OCI-LY7 (cell line): ENCODE data around the gene AFG1L. TPM values are rescaled to one million over a fixed set of nuclear protein-coding genes. Genes with fewer than 3 reads are reported as not detected.

ENCODE experiments used
- BruUV-seq: library from RNA; stranded (reverse); fragments of 400-500 nt; replicated peaks from 2 replicates; lab custom pipeline; 2021; lab: Mats Ljungman, UMichigan
- CTCF ChIA-PET: fragments of 300-600 bp; sonication (Branson Sonifier 250); formaldehyde crosslinking; loops from one replicate; lab custom pipeline; 2022; ENCODE audit warnings: antibody characterized with exemption; ENCODE audit not compliant: unreplicated experiment; lab: Charles Lee
- POLR2A ChIA-PET: fragments of 300-600 bp; sonication (Branson Sonifier 250); formaldehyde crosslinking; loops from one replicate; lab custom pipeline; 2022; ENCODE audit warnings: antibody characterized with exemption; lab: Charles Lee
- DNase-seq: peaks from one replicate; pipeline ENCODE4 v3.0.0-alpha.2; 2015; ENCODE audit warnings: low spot score
- H2AFZ ChIP-seq: fragments of 200-600 bp; sonication (generic), shearing (Covaris generic); 2 replicates; pipeline ENCODE4 v1.6.1; 2014; ENCODE audit warnings: mild to moderate bottlenecking, antibody characterized with exemption, low read length, moderate library complexity
- H3K27ac ChIP-seq: fragments of 200-600 bp; sonication (generic); 2 replicates; pipeline ENCODE4 v1.5.1; 2014; ENCODE audit warnings: mixed run types, low read depth, mild to moderate bottlenecking, moderate library complexity, low read length, inconsistent platforms; ENCODE audit not compliant: poor library complexity, severe bottlenecking
- H3K36me3 ChIP-seq: fragments of 200-600 bp; sonication (generic); 2 replicates; pipeline ENCODE4 v1.6.1; 2014; ENCODE audit warnings: mild to moderate bottlenecking, antibody characterized with exemption, low read length, moderate library complexity, mixed read lengths; ENCODE audit not compliant: insufficient read depth
- H3K4me1 ChIP-seq: fragments of 200-600 bp; sonication (generic); 2 replicates; pipeline ENCODE4 v1.5.1; 2014; ENCODE audit warnings: mild to moderate bottlenecking, low read length; ENCODE audit not compliant: insufficient read depth, poor library complexity, severe bottlenecking
- H3K4me2 ChIP-seq: fragments of 200-600 bp; sonication (generic); 2 replicates; pipeline ENCODE4 v1.6.1; 2014; ENCODE audit warnings: mild to moderate bottlenecking, low read length
- H3K4me3 ChIP-seq: fragments of 200-600 bp; sonication (generic); 2 replicates; pipeline ENCODE4 v1.5.1; 2014; ENCODE audit warnings: mild to moderate bottlenecking, low read depth, low read length; ENCODE audit not compliant: poor library complexity, severe bottlenecking
- H3K79me2 ChIP-seq: fragments of 200-600 bp; sonication (generic); 2 replicates; pipeline ENCODE4 v1.6.1; 2016; ENCODE audit warnings: low read depth, mild to moderate bottlenecking, low read length, moderate library complexity, mixed read lengths; ENCODE audit not compliant: insufficient read depth
- H3K9me2 ChIP-seq: fragments of 200-600 bp; sonication (generic); 2 replicates; pipeline ENCODE4 v1.6.1; 2016; ENCODE audit warnings: mild to moderate bottlenecking, low read length, mixed read lengths; ENCODE audit not compliant: insufficient read depth
- H3K9me3 ChIP-seq: fragments of 200-600 bp; sonication (generic); 2 replicates; pipeline ENCODE4 v1.6.1; 2014; ENCODE audit warnings: mild to moderate bottlenecking, mixed run types, low read length, mixed read lengths
- H4K20me1 ChIP-seq: fragments of 200-600 bp; sonication (generic); 2 replicates; pipeline ENCODE4 v1.6.1; 2014; ENCODE audit warnings: mild to moderate bottlenecking, antibody characterized with exemption, low read length, moderate library complexity, mixed read lengths; ENCODE audit not compliant: insufficient read depth
- EZH2phosphoT487 ChIP-seq: fragments of 200-600 bp; sonication (generic); IDR thresholded peaks from 2 replicates; pipeline ENCODE4 v1.6.1; 2018; ENCODE audit warnings: low read depth, borderline replicate concordance, mild to moderate bottlenecking, mixed run types, antibody characterized with exemption, low read length, moderate library complexity, mixed read lengths
- intact Hi-C: fragments of 100-400 bp; cut with micrococcal nuclease; formaldehyde crosslinking; loops from one replicate; pipeline ENCODE4 v1.10.0; 2022; ENCODE audit not compliant: unreplicated experiment
- total RNA-seq, 2 experiments: library from RNA; depleted of rRNA in 1 of 2; stranded (reverse); fragments of >200 nt in 1 of 2; shearing (Covaris generic) in 1 of 2; gene quantifications; 2 replicates each; pipeline ENCODE4 v1.2.3, GENCODE V29; 2014 to 2022
- TF ChIP-seq, protein P1 (sequence below): fragments of 200-600 bp; sonication (generic); conservative IDR thresholded peaks from 2 replicates; pipeline ENCODE4 v1.5.1; 2014; ENCODE audit warnings: mild to moderate bottlenecking, antibody characterized with exemption, low read length, moderate library complexity, mixed read lengths

AFG1L gene
- total RNA-seq, 2 experiments from 2014 or later: 8.9 to 9.0 TPM

- CTCF ChIA-PET: no interaction called here
- POLR2A ChIA-PET: interaction anchor here (0.6 kb wide), 1 partner anchor 829 kb away, joined by 3 read pairs; no protein-coding TSS in a partner anchor
- no peak for TF ChIP-seq EZH2phosphoT487
- TF ChIP-seq, protein P1, sequence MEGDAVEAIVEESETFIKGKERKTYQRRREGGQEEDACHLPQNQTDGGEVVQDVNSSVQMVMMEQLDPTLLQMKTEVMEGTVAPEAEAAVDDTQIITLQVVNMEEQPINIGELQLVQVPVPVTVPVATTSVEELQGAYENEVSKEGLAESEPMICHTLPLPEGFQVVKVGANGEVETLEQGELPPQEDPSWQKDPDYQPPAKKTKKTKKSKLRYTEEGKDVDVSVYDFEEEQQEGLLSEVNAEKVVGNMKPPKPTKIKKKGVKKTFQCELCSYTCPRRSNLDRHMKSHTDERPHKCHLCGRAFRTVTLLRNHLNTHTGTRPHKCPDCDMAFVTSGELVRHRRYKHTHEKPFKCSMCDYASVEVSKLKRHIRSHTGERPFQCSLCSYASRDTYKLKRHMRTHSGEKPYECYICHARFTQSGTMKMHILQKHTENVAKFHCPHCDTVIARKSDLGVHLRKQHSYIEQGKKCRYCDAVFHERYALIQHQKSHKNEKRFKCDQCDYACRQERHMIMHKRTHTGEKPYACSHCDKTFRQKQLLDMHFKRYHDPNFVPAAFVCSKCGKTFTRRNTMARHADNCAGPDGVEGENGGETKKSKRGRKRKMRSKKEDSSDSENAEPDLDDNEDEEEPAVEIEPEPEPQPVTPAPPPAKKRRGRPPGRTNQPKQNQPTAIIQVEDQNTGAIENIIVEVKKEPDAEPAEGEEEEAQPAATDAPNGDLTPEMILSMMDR: no peak
- Histone ChIP-seq H4K20me1 (no peaks in the 10 kb centered on the region), H3K9me3 (no peaks in the 10 kb centered on the region), H3K4me3 (no peak overlapping the region), H2AFZ (no peak overlapping the region), H3K4me2 (no peak overlapping the region), H3K4me1 (no peaks in the 10 kb centered on the region), H3K79me2 (no peaks in the 10 kb centered on the region), H3K27ac (no peak overlapping the region), H3K36me3 (no peaks in the 10 kb centered on the region), H3K9me2 (no peaks in the 10 kb centered on the region)
- no peak for DNase-seq
- intact Hi-C loops: no loop called here
- BruUV-seq: no TSS peak
Measured at GRCh38 chr6:108330806-108331205, 36.0 kb downstream of the AFG1L start.

- H3K36me3 ChIP-seq: no peaks in the 10 kb centered on the region
- no peaks in the 10 kb centered on the region for H3K4me1 ChIP-seq
- H3K27ac ChIP-seq: no peak overlapping the region
- no peak overlapping the region for H3K4me3 ChIP-seq
- no peaks in the 10 kb centered on the region for H3K9me3 ChIP-seq
- H3K4me2 ChIP-seq: no peak overlapping the region
- no TSS peak for BruUV-seq
- H4K20me1 ChIP-seq: no peaks in the 10 kb centered on the region
- TF ChIP-seq, protein P1: no peak
- TF ChIP-seq EZH2phosphoT487: no peak
- intact Hi-C loops: no loop called here
- no peak for DNase-seq
- H3K9me2 ChIP-seq: no peaks in the 10 kb centered on the region
- H3K79me2 ChIP-seq: no peaks in the 10 kb centered on the region
- ChIA-PET POLR2A (no interaction called here), CTCF (no interaction called here)
- H2AFZ ChIP-seq: no peak overlapping the region
Measured at GRCh38 chr6:108331982-108332381, 37.1 kb downstream of the AFG1L start.

DNA sequence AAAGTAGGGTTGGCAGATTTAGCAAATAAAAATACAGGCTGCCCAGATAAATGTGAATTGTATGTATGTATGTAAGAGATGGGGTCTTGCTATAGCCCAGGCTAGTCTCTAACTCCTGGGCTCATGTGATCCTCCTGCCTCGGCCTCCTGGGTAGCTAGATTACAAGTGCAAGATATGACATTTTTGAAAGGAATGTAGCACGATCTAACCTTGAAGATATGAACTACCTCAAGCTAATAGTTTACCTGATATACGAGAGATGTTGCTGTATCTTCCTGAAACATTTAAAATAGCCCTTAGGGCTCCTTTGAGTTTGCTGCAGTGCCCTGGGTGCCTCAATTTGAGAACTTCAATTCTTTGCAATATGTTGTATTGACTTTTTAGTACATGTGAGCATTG is 42.1 kb downstream of the AFG1L start:
- CTCF ChIA-PET: no interaction called here
- Histone ChIP-seq H3K9me2 (no peaks in the 10 kb centered on the region), H3K27ac (no peak overlapping the region), H3K4me2 (no peak overlapping the region), H3K4me3 (no peak overlapping the region), H2AFZ (no peak overlapping the region), H3K79me2 (no peaks in the 10 kb centered on the region), H3K9me3 (no peaks in the 10 kb centered on the region), H3K4me1 (no peaks in the 10 kb centered on the region), H3K36me3 (no peaks in the 10 kb centered on the region), H4K20me1 (no peaks in the 10 kb centered on the region)
- no peak for DNase-seq
- TF ChIP-seq EZH2phosphoT487: no peak
- TF ChIP-seq, protein P1: no peak
- POLR2A ChIA-PET: interaction anchor here (1.5 kb wide), 1 partner anchor 14 kb away, joined by 3 read pairs; no protein-coding TSS in a partner anchor
- no TSS peak for BruUV-seq
- intact Hi-C loops: no loop called here
